HEK293 (cell line): ENCODE results near the gene ZMYND15.

ENCODE experiments used
- CTCF ChIA-PET: fragments of 350-600 bp; formaldehyde crosslinking; extraction: SDS; loops from one replicate; lab custom pipeline; 2021; ENCODE audit warnings: antibody characterized with exemption; lab: Yijun Ruan, JAX
- POLR2A ChIA-PET: fragments of 300-600 bp; formaldehyde crosslinking; extraction: SDS; loops from one replicate; lab custom pipeline; 2020; ENCODE audit warnings: antibody characterized with exemption, inconsistent platforms; lab: Yijun Ruan, JAX
- H3K27ac ChIP-seq: fragments of 200-500 bp; sonication (Bioruptor generic); 2 replicates; pipeline ENCODE4 v1.5.1; 2014; ENCODE audit warnings: low read depth, low read length, control low read depth, inconsistent platforms; ENCODE audit errors: extremely low read depth
- H3K36me3 ChIP-seq, 2 experiments: fragments of 200-500 bp in 1 of 2; sonication (Bioruptor generic) in 1 of 2; 1 replicate in 1 of 2; 2 replicates in 1 of 2; pipeline ENCODE4 v1.5.1; 2014 to 2017; ENCODE audit warnings: inconsistent platforms in 2 of 2, low read length in 2 of 2; ENCODE audit not compliant: control insufficient read depth in 2 of 2, insufficient read depth in 1 of 2
- H3K4me1 ChIP-seq: fragments of 200-500 bp; sonication (Bioruptor generic); 2 replicates; pipeline ENCODE4 v1.5.1; 2014; ENCODE audit warnings: mild to moderate bottlenecking, low read length, inconsistent platforms; ENCODE audit not compliant: control insufficient read depth, insufficient read depth
- H3K4me3 ChIP-seq: 2 replicates; pipeline ENCODE4 v1.5.1; 2011; ENCODE audit warnings: low read depth, mild to moderate bottlenecking, control low read depth, low read length, moderate library complexity
- H3K9me3 ChIP-seq: fragments of 200-500 bp; sonication (Bioruptor generic); 2 replicates; pipeline ENCODE4 v1.5.1; 2014; ENCODE audit warnings: low read depth, low read length, inconsistent platforms; ENCODE audit not compliant: control insufficient read depth, insufficient read depth
- BCL11B ChIP-seq: fragments of 450-650 bp; formaldehyde crosslinking; IDR thresholded peaks from 2 replicates; pipeline ENCODE4 v1.5.1; 2016; ENCODE audit warnings: low read depth, missing biosample characterization, missing genetic modification characterization
- GLI4 ChIP-seq: fragments of 450-650 bp; formaldehyde crosslinking; IDR thresholded peaks from 2 replicates; pipeline ENCODE4 v1.5.1; 2016; ENCODE audit warnings: missing biosample characterization, missing genetic modification characterization
- GLIS2 ChIP-seq: fragments of 450-650 bp; formaldehyde crosslinking; IDR thresholded peaks from 2 replicates; pipeline ENCODE4 v1.5.1; 2016; ENCODE audit warnings: missing biosample characterization, missing genetic modification characterization
- HOXC10 ChIP-seq: sonication (generic); formaldehyde crosslinking; IDR thresholded peaks from 2 replicates; pipeline ENCODE4 v1.8.1; 2023; ENCODE audit warnings: mild to moderate bottlenecking, missing genetic modification reagents
- KLF1 ChIP-seq: fragments of 450-650 bp; formaldehyde crosslinking; IDR thresholded peaks from 2 replicates; pipeline ENCODE4 v1.5.1; 2016; ENCODE audit warnings: missing biosample characterization, missing genetic modification characterization
- SCRT1 ChIP-seq: fragments of 450-650 bp; formaldehyde crosslinking; IDR thresholded peaks from 2 replicates; pipeline ENCODE4 v1.5.1; 2016; ENCODE audit warnings: missing biosample characterization, missing genetic modification characterization, borderline replicate concordance
- WT1 ChIP-seq: fragments of 450-650 bp; formaldehyde crosslinking; IDR thresholded peaks from 2 replicates; pipeline ENCODE4 v1.5.1; 2016; ENCODE audit warnings: missing biosample characterization, missing genetic modification characterization
- YY2 ChIP-seq: fragments of 450-650 bp; formaldehyde crosslinking; IDR thresholded peaks from 2 replicates; pipeline ENCODE4 v1.5.1; 2016; ENCODE audit warnings: missing biosample characterization, missing genetic modification characterization
- ZBTB20 ChIP-seq: fragments of 450-650 bp; formaldehyde crosslinking; IDR thresholded peaks from 2 replicates; pipeline ENCODE4 v1.5.1; 2016; ENCODE audit warnings: missing biosample characterization, missing genetic modification characterization
- ZBTB48 ChIP-seq: fragments of 450-650 bp; formaldehyde crosslinking; IDR thresholded peaks from 2 replicates; pipeline ENCODE4 v1.5.1; 2016; ENCODE audit warnings: missing biosample characterization, missing genetic modification characterization
- ZNF121 ChIP-seq: fragments of 450-650 bp; formaldehyde crosslinking; IDR thresholded peaks from 2 replicates; pipeline ENCODE4 v1.5.1; 2016; ENCODE audit warnings: missing biosample characterization, missing genetic modification characterization
- ZNF423 ChIP-seq: fragments of 450-650 bp; formaldehyde crosslinking; IDR thresholded peaks from 2 replicates; pipeline ENCODE4 v1.5.1; 2016; ENCODE audit warnings: missing biosample characterization, missing genetic modification characterization
- ZNF518A ChIP-seq: fragments of 450-650 bp; formaldehyde crosslinking; conservative IDR thresholded peaks from 2 replicates; pipeline ENCODE4 v1.5.1; 2016; ENCODE audit warnings: low read depth, missing biosample characterization, missing genetic modification characterization
- TF ChIP-seq, protein P1 (sequence below): fragments of 450-650 bp; formaldehyde crosslinking; IDR thresholded peaks from 2 replicates; pipeline ENCODE4 v1.5.1; 2016; ENCODE audit warnings: missing biosample characterization, missing genetic modification characterization
- TF ChIP-seq, protein P2 (sequence below): fragments of 450-650 bp; formaldehyde crosslinking; IDR thresholded peaks from 2 replicates; pipeline ENCODE4 v1.5.1; 2016; ENCODE audit warnings: missing biosample characterization, missing genetic modification characterization
- TF ChIP-seq, protein P3 (sequence below): fragments of 450-650 bp; formaldehyde crosslinking; IDR thresholded peaks from 2 replicates; pipeline ENCODE4 v1.5.1; 2016; ENCODE audit warnings: missing biosample characterization, missing genetic modification characterization

The ZMYND15 gene

GRCh38 chr17:4710693-4711634 lies 28.7 kb upstream of the ZMYND15 start:
- H3K36me3 ChIP-seq = peaks cover 0 to 15% of the 10 kb centered on the region in 2 experiments; a peak in 2 of 3 replicates
- peaks cover 5% of the 10 kb centered on the region; the same call in 1 of the 2 replicates for H3K4me1 ChIP-seq
- CTCF ChIA-PET = interaction anchor here (0.6 to 2.3 kb wide), 14 partner anchors 10 to 198 kb away, joined by 3 to 16 read pairs (median 4); no protein-coding TSS in a partner anchor
- TF ChIP-seq, protein P1, sequence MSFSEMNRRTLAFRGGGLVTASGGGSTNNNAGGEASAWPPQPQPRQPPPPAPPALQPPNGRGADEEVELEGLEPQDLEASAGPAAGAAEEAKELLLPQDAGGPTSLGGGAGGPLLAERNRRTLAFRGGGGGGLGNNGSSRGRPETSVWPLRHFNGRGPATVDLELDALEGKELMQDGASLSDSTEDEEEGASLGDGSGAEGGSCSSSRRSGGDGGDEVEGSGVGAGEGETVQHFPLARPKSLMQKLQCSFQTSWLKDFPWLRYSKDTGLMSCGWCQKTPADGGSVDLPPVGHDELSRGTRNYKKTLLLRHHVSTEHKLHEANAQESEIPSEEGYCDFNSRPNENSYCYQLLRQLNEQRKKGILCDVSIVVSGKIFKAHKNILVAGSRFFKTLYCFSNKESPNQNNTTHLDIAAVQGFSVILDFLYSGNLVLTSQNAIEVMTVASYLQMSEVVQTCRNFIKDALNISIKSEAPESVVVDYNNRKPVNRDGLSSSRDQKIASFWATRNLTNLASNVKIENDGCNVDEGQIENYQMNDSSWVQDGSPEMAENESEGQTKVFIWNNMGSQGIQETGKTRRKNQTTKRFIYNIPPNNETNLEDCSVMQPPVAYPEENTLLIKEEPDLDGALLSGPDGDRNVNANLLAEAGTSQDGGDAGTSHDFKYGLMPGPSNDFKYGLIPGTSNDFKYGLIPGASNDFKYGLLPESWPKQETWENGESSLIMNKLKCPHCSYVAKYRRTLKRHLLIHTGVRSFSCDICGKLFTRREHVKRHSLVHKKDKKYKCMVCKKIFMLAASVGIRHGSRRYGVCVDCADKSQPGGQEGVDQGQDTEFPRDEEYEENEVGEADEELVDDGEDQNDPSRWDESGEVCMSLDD (tag by site-specific recombination) = peak; percentile 14; the same call in 1 of the 2 replicates
- TF ChIP-seq BCL11B (tag by site-specific recombination) (peak; percentile 37; the same call in 1 of the 2 replicates), ZBTB48 (tag by site-specific recombination) (peak; percentile 86), HOXC10 (no peak), YY2 (tag by site-specific recombination) (no peak), ZNF423 (peak; percentile 66), GLIS2 (tag by site-specific recombination) (peak; percentile 78), ZBTB20 (tag by site-specific recombination) (peak; percentile 95), ZNF121 (peak; percentile 55; the same call in 1 of the 2 replicates), SCRT1 (no peak), GLI4 (tag by site-specific recombination) (0 out of 2 replicates have a peak, but pooled peaks have one; percentile 13), WT1 (no peak), KLF1 (tag by site-specific recombination) (peak; percentile 86)
- TF ChIP-seq, protein P2, sequence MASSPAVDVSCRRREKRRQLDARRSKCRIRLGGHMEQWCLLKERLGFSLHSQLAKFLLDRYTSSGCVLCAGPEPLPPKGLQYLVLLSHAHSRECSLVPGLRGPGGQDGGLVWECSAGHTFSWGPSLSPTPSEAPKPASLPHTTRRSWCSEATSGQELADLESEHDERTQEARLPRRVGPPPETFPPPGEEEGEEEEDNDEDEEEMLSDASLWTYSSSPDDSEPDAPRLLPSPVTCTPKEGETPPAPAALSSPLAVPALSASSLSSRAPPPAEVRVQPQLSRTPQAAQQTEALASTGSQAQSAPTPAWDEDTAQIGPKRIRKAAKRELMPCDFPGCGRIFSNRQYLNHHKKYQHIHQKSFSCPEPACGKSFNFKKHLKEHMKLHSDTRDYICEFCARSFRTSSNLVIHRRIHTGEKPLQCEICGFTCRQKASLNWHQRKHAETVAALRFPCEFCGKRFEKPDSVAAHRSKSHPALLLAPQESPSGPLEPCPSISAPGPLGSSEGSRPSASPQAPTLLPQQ (tag by site-specific recombination) = peak; percentile 49; the same call in 1 of the 2 replicates
- POLR2A ChIA-PET = interaction anchor here (0.7 to 2.9 kb wide), 15 partner anchors 8 to 568 kb away, joined by 3 to 24 read pairs (median 4); partner anchors contain the start of genes CYB5D2, MED11, PLD2 and PSMB6
- H3K9me3 ChIP-seq = no peaks in the 10 kb centered on the region
- peak overlapping the region; percentile 84 for H3K27ac ChIP-seq
- peak overlapping the region; percentile 51 for H3K4me3 ChIP-seq

DNA sequence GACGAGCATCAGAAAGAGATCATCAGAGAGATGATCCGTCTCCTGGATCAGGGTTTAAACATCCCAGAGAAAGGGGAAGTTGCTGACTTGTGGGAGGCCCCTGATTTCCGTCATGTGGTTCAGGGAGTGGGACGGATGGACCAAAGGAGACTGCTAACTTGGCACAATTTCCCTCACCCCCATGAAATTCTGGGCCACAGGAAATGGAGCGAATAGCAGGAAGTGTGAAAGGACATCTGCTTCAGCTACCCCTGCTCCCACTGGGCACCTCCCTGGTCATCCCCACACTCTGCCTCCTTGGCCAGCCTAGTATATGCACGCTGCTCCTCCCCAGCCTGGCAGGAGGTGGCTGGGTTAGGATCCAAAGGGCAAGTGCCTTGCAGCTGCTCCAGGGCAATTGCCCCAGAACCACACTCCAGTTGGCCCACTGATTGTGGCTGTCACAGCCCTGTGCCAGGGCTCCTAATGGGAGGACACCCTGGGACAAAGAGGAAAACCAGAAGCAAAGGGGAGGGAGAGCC lies 27.9 kb upstream of the ZMYND15 start:
- CTCF ChIA-PET = interaction anchor here (1.5 kb wide), 1 partner anchor 21 kb away, joined by 3 read pairs; no protein-coding TSS in a partner anchor
- no peaks in the 10 kb centered on the region for H3K9me3 ChIP-seq
- POLR2A ChIA-PET = interaction anchor here (0.7 to 1.1 kb wide), 2 partner anchors 84 to 150 kb away, joined by 3 read pairs; partner anchors contain the start of gene PSMB6
- H3K4me1 ChIP-seq = peaks cover 5% of the 10 kb centered on the region; the same call in 1 of the 2 replicates
- no peak overlapping the region for H3K4me3 ChIP-seq
- H3K27ac ChIP-seq = no peak overlapping the region
- H3K36me3 ChIP-seq = peaks cover 0 to 19% of the 10 kb centered on the region in 2 experiments; a peak in 2 of 3 replicates
- TF ChIP-seq, protein P3, sequence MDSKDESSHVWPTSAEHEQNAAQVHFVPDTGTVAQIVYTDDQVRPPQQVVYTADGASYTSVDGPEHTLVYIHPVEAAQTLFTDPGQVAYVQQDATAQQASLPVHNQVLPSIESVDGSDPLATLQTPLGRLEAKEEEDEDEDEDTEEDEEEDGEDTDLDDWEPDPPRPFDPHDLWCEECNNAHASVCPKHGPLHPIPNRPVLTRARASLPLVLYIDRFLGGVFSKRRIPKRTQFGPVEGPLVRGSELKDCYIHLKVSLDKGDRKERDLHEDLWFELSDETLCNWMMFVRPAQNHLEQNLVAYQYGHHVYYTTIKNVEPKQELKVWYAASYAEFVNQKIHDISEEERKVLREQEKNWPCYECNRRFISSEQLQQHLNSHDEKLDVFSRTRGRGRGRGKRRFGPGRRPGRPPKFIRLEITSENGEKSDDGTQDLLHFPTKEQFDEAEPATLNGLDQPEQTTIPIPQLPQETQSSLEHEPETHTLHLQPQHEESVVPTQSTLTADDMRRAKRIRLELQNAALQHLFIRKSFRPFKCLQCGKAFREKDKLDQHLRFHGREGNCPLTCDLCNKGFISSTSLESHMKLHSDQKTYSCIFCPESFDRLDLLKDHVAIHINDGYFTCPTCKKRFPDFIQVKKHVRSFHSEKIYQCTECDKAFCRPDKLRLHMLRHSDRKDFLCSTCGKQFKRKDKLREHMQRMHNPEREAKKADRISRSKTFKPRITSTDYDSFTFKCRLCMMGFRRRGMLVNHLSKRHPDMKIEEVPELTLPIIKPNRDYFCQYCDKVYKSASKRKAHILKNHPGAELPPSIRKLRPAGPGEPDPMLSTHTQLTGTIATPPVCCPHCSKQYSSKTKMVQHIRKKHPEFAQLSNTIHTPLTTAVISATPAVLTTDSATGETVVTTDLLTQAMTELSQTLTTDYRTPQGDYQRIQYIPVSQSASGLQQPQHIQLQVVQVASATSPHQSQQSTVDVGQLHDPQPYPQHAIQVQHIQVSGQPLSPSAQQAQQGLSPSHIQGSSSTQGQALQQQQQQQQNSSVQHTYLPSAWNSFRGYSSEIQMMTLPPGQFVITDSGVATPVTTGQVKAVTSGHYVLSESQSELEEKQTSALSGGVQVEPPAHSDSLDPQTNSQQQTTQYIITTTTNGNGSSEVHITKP (tag by site-specific recombination) = peak; percentile 33; the same call in 1 of the 2 replicates
- TF ChIP-seq ZNF518A (tag by site-specific recombination) = no peak
- TF ChIP-seq ZBTB48 (tag by site-specific recombination) = 0 out of 2 replicates have a peak, but pooled peaks have one; percentile 17
